GM21825 (cell line): ENCODE measurements around the gene USH2A.

Source experiments
- ATAC-seq: cut with Tn5 transposase; IDR thresholded peaks from one replicate; pipeline ENCODE4 v1.9.1; 2021; ENCODE audit warnings: mild to moderate bottlenecking, moderate library complexity; ENCODE audit not compliant: unreplicated experiment

USH2A gene

DNA sequence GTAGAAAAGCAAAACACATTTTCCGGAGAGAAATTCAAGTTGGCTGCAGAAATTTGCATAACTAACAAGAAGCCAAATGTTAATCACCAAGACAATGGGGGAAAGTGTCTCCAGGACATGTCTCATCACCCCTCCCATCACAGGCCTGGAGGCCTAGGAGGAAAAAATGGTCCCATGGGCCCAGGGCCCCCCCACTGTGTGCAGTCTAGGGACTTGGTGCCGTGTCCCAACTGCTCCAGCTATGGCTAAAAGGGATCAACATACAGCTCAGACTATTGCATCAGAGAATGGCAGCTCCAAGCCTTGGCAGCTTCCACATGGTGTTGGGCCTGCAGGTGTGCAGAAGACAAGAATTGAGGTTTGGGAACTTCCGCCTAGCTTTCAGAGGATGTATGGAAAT, 138.2 kb downstream of the USH2A start:
- ATAC-seq: no peak

- ATAC-seq: no peak
These were observed 141.5 kb downstream of the USH2A start for GRCh38 chr1:216281757-216282156.

GRCh38 chr1:216270086-216270773, 153.0 kb downstream of the USH2A start:
- no peak for ATAC-seq

- ATAC-seq: no peak
These were observed 161.6 kb downstream of the USH2A start for GRCh38 chr1:216261631-216262030.

DNA sequence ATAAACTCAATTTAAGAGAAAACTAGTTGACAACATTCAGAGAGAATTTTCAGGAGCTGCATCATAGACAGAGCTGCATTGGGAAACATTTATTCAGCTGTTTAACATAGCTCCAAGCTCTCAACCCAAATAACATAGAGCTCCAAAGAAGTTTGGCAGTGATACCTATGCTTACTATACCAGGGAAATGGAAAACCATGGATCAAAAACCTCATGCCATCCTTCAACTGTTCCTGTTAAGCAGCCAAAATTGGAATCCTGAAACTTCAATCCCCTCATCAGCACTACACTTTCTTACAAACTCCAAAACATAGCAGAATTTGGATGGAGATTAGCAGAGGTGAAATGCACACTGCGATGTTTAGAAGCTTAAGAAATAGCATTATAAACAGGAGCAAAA, 164.4 kb downstream of the USH2A start:
- ATAC-seq: no peak

GRCh38 chr1:216258386-216258785, 164.9 kb downstream of the USH2A start:
- ATAC-seq: no peak

DNA sequence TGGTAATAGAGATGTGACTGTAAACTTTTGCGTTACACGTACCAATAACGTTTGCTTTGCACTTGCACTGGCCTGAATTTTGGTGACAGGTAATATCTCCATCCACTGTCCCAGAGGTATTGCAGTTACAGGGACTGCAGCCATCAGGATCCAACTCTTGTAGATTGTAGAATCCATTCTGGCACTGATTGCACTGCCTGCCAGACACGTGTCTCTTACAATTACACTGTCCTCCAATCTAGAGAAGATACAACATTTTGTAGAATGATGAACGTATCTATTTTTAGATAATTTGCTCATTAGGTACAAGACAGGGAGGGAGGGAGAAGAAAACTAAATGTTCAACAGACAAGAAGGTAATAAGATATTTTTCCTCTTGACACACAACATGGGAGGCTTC, 172.4 kb downstream of the USH2A start:
- no peak for ATAC-seq

GRCh38 chr1:216248628-216249027, 174.6 kb downstream of the USH2A start:
- no peak for ATAC-seq

- ATAC-seq: no peak
These were observed 175.3 kb downstream of the USH2A start for GRCh38 chr1:216247937-216248336.

GRCh38 chr1:216246577-216247203, 176.6 kb downstream of the USH2A start:
- ATAC-seq: no peak

- ATAC-seq: no peak
These were observed 184.4 kb downstream of the USH2A start for GRCh38 chr1:216238844-216239243.

DNA sequence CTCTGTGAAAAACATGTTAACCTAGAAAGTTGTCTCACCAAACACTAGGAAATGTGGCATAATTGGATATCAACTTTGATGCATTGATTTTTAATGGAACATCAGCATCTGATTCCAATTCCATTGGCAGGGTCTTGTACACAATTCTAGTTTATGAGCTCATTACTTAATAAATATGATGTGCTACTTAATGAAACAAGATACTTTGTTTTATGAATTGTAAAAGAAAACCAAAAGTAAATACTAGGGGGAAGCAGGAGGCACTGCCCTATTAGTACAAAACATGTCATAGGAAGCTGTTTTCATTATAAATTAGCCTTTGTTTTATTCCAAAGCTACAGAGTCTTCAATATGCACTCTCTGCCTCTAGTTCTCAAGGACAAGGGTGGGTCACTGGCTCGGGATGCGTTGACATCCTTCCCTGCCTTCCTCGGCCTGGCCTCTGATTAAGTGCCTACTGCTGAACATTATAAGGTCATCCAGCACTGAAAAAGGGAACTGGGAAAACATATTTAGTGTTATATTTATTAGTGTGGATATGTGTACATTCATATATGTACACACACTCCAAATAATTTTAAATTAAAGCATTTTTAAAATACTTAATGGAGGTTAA, 185.2 kb downstream of the USH2A start:
- ATAC-seq: no peak

DNA sequence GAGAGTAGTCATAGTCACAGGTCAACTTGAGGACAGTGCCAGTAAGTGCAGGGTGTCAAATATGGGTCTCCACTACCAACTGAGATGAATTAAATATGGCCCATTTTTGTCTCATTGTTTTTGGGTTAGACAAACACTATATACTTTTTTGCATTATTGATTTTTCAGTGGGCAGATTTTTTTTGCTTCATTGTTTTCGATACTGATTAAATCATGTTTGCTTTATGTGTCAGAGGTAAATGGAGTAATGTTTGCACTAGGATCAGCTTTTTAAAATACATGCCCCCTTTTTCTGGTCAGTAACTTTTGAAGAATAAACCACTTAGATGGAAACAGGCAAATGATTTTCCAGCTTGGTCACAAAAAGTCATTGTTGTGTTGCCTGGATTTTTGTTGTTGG, 199.0 kb downstream of the USH2A start:
- no peak for ATAC-seq

GRCh38 chr1:216223486-216223885, 199.8 kb downstream of the USH2A start:
- no peak for ATAC-seq

GRCh38 chr1:216222288-216222687, 201.0 kb downstream of the USH2A start:
- no peak for ATAC-seq

DNA sequence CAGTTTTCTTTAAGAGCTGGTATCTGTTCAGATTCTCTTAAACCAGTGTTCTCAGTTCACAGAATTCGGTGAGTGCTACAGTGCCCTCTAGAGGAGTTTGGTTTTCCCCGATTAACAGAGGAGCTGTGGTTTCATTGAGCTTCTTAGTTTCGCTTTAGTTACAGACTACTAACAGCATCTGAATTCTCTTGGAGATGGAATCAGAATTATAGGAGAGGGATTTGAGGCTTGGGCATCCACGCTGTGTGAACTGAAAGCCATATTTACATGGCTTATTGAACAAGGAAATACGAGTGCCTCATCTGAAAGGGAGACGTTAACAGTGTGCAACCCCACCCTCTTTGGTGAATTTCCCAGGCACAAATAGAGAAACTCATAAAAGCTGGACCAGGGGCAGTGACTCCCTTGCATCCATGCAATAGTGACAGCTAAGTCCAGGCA, 202.0 kb downstream of the USH2A start:
- ATAC-seq: peak; percentile 99

- no peak for ATAC-seq
These were observed 206.9 kb downstream of the USH2A start for GRCh38 chr1:216216305-216216704.

DNA sequence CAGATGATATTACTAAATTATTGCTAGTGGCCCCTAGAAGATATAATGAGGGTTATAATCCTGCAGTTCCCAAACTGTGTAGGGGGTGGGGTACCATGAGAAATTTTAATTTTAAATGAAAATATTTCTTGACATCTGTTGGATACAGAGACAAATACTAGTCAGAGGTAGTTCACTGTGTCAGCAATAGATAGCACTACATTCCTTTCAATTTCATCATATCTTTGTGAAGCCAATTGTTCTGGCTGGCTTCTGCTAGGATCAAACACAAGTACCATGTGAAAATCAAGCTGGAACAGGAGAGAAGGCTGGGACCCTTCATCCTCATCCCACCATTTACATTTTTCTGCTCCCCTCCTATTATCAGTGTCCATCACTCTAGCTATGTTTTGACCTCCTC, 208.1 kb downstream of the USH2A start:
- ATAC-seq: no peak

DNA sequence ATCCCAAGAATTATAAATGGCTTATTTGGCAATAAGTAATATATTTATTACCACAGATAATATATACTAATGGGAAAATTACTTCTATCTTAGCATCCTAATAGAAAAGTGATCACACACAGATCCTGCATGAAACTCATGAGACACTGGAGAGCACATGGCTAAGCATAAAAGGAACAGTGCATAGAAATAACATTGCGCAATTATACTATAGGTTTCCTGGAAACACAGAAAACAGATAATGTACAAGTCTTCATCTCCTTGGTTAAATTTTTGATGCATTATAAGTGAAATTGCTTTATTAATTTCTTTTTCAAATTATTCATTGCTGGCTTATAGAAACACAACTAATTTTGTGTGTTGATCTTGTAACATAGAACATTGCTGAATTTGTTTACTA, 210.4 kb downstream of the USH2A start:
- ATAC-seq: no peak

- no peak for ATAC-seq
These were observed 213.2 kb downstream of the USH2A start for GRCh38 chr1:216210081-216210480.

GRCh38 chr1:216209125-216209524, 214.1 kb downstream of the USH2A start:
- ATAC-seq: no peak

DNA sequence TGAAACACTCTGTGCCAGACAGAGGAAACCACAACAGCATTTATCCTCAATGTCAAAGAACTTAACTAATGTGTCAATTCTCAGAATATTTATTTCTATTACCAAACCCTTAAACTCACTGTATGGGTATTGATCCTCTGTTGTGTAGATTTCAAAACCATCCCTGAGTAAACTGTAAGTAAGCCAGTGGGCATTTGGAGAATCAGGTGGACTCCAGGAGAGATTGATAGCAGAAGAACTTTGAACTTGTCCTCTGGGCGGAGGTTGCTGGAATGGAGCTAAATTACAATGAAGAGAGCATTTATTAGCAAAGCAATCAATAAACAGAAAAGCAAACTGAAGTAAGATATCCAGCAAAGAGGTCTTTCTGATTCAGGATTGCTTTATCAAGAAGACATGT, 216.1 kb downstream of the USH2A start:
- ATAC-seq: no peak
